ENCODE data around the gene NACA2.

Gene NACA2

GRCh38 chr17:61598014-61598413 lies 7.0 kb upstream of the NACA2 start:
- no peak for TF ChIP-seq SIN3A (IDR thresholded peaks at IDR 0.05; ENCODE audit: borderline replicate concordance, insufficient read depth, low read length)
- TF ChIP-seq POLR2AphosphoS5 (IDR thresholded peaks at IDR 0.05; ENCODE audit: low read depth, low read length) = no peak

- no peak for TF ChIP-seq SIN3A (IDR thresholded peaks at IDR 0.05; ENCODE audit: borderline replicate concordance, insufficient read depth, low read length)
- no peak for TF ChIP-seq REST (IDR thresholded peaks at IDR 0.05; ENCODE audit: insufficient read depth in 1 of 2, low read depth in 2 of 2, low read length in 2 of 2)
- TF ChIP-seq POLR2AphosphoS5 (IDR thresholded peaks at IDR 0.05; ENCODE audit: low read depth, low read length) = no peak
- TF ChIP-seq TAF1 (IDR thresholded peaks at IDR 0.05; ENCODE audit: borderline replicate concordance, insufficient read depth, low read length) = no peak
- TF ChIP-seq FOXP2 (optimal IDR thresholded peaks at IDR 0.05; ENCODE audit: borderline replicate concordance, extremely low read depth, extremely low read length, insufficient read depth) = no peak
These were observed 6.6 kb upstream of the NACA2 start for GRCh38 chr17:61597607-61598006.

GRCh38 chr17:61595418-61596186 lies 4.6 kb upstream of the NACA2 start:
- TF ChIP-seq FOXP2 (optimal IDR thresholded peaks at IDR 0.05; ENCODE audit: borderline replicate concordance, extremely low read depth, extremely low read length, insufficient read depth) (no peak), REST (IDR thresholded peaks at IDR 0.05; ENCODE audit: insufficient read depth in 1 of 2, low read depth in 2 of 2, low read length in 2 of 2) (no peak), POLR2AphosphoS5 (IDR thresholded peaks at IDR 0.05; ENCODE audit: low read depth, low read length) (no peak), TAF1 (IDR thresholded peaks at IDR 0.05; ENCODE audit: borderline replicate concordance, insufficient read depth, low read length) (no peak), SIN3A (IDR thresholded peaks at IDR 0.05; ENCODE audit: borderline replicate concordance, insufficient read depth, low read length) (no peak)

GRCh38 chr17:61594294-61594825 lies 3.3 kb upstream of the NACA2 start:
- no peak for TF ChIP-seq REST (IDR thresholded peaks at IDR 0.05; ENCODE audit: insufficient read depth in 1 of 2, low read depth in 2 of 2, low read length in 2 of 2)
- no peak for TF ChIP-seq TAF1 (IDR thresholded peaks at IDR 0.05; ENCODE audit: borderline replicate concordance, insufficient read depth, low read length)
- TF ChIP-seq FOXP2 (optimal IDR thresholded peaks at IDR 0.05; ENCODE audit: borderline replicate concordance, extremely low read depth, extremely low read length, insufficient read depth) = no peak
- no peak for TF ChIP-seq POLR2AphosphoS5 (IDR thresholded peaks at IDR 0.05; ENCODE audit: low read depth, low read length)
- no peak for TF ChIP-seq SIN3A (IDR thresholded peaks at IDR 0.05; ENCODE audit: borderline replicate concordance, insufficient read depth, low read length)

- TF ChIP-seq REST (IDR thresholded peaks at IDR 0.05; ENCODE audit: insufficient read depth in 1 of 2, low read depth in 2 of 2, low read length in 2 of 2) = no peak
- TF ChIP-seq FOXP2 (optimal IDR thresholded peaks at IDR 0.05; ENCODE audit: borderline replicate concordance, extremely low read depth, extremely low read length, insufficient read depth) = no peak
- no peak for TF ChIP-seq POLR2AphosphoS5 (IDR thresholded peaks at IDR 0.05; ENCODE audit: low read depth, low read length)
- TF ChIP-seq SIN3A (IDR thresholded peaks at IDR 0.05; ENCODE audit: borderline replicate concordance, insufficient read depth, low read length) = no peak
- no peak for TF ChIP-seq TAF1 (IDR thresholded peaks at IDR 0.05; ENCODE audit: borderline replicate concordance, insufficient read depth, low read length)
These were observed 2.4 kb upstream of the NACA2 start for GRCh38 chr17:61593426-61593825.
